CD4-positive, alpha-beta T cell treated with Interleukin-6 for 4 hours (primary cell): ENCODE measurements around the gene MRTFB.

Experiments used
- DNase-seq: peaks from one replicate; pipeline ENCODE4 v3.0.0-alpha.2; 2020; ENCODE audit warnings: mixed read lengths

MRTFB gene

GRCh38 chr16:14292051-14292825 is 221.1 kb downstream of the MRTFB start:
- no peak for DNase-seq

DNA sequence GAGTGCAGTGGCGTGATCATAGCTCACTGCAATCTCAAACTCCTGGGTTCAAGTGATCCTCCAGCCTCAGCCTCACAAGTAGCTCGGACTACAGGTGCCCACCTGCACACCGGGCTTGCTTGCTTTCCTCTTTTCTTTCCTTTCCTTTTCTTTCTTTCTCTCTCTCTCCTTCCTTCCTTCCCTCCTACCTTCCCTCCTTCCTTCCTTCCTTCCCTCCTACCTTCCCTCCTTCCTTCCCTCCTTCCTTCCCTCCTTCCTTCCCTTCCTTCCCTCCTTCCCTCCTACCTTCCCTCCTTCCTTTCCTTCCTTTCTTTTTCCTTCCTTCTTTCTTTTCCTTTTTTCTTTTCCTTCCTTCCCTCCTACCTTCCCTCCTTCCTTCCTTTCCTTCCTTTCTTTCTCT is 225.5 kb downstream of the MRTFB start:
- DNase-seq: no peak

DNA sequence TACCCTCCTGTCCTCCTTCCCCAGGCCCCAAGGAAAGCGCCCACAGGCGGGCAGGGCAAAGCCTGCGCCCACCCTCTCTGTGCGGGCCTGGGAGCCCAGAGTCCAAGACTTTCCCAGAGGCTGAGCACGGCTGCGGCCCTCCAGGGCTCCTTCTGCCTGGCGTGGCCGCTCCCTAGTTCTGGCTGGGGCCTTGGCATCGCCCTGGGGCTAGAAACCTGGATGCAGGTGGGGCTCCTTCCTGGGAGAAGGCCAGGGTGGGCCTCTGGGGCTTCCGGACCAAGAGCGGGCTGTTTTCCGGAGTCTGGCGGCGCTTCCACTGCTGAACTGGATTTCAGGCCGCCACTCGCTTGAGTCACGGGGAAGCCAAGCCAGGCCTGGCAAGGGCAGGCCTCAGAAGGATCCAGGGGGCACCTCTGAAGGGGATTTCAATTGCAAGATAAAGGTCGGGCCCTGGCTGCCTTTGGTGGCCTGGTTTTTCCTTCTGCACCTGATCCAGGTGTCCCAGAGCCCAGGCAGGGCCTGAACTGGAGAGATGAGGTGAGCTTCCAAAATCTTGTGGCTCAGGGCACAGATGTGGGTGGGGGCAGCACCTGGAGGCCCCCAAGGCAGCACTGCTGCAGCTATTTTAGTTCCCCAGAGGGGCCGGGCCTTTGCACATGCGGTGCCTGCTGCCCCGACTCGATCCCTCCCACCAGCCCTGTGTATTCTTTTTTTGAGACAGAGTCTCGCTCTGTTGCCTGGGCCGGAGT is 227.4 kb downstream of the MRTFB start:
- no peak for DNase-seq

DNA sequence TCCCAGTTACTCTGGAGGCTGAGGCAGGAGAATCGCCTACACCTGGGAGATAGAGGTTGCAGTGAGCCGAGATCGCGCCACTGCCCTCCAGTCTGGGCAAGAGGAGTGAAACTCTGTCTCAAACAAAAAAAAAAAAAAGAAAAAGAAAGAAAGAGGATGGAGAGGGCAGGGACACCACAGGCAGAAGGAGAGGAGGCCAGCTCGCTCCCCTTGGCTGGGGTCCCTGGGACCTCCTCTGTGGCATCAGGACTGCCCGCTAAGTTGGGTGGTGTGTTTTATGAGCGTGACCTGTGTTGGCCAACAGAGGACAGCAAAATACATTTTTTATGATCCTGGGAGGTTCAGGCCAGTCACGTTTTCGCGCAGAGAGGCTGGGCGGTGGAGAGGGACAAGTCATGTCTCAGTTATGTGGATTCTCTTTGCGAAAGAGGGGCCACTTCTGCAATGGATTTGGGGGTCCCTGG is 229.6 kb downstream of the MRTFB start:
- peak; percentile 54 for DNase-seq

- peak; percentile 28 for DNase-seq
Measured at GRCh38 chr16:14301169-14302030, 230.3 kb downstream of the MRTFB start.

DNA sequence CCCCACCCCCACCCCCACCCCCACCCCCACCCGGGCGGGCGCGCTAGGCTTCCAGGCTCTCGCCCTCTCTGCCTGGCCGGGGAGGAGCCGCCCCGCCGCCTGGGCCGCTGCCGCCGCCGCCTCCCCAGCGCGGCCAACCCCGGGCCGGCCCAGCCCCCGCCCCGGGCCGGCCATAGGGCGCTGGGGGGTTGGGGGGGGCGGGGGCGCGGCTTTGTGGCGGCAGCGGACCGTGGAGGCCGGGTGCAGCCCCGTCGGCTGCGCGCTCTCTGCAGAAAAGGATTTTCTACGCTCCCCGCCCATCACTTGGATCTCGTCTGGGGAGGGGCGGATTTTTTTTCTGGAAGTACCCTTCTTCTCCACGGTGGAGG is 230.9 kb downstream of the MRTFB start:
- peak; percentile 30 for DNase-seq

DNA sequence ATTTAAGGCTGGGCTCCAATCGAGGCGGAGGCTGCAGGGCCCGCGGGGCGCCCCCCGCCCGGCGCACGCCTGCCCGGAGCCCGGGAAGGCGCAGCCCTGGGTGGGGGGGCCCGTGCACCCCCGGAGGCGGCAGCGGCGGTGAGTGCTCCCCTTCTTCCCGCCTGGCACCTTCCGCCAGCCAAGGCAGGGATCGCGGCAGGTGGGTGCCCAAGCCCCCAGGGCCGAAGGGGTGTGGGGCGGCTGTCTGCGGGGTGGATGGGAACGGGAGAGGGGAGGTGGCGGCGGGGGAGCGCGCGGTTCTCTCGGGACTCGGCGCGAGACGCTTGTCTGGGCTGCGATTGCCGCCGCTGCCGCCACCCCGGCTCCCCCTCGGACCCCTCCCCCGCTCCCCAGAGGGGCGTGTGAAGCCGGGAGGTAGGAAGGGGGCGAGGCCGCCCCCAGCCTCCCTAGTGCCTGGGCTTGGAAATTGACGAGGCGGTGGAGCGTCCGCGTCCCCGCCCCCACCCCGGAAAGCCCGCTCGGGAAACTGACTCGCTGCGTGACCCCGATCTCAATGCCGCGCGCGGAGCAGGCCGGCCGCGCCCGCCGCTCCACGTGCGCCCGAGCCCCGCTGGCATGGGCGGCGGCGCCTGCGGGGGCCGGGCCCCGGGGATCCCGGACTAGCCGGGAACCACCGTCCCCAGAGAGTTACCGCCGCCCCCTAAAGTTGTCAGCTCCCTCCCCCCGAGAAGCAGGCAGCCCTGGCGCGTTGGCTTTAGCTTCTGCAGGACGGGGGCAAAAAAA is 231.5 kb downstream of the MRTFB start:
- peak; percentile 43 for DNase-seq

DNA sequence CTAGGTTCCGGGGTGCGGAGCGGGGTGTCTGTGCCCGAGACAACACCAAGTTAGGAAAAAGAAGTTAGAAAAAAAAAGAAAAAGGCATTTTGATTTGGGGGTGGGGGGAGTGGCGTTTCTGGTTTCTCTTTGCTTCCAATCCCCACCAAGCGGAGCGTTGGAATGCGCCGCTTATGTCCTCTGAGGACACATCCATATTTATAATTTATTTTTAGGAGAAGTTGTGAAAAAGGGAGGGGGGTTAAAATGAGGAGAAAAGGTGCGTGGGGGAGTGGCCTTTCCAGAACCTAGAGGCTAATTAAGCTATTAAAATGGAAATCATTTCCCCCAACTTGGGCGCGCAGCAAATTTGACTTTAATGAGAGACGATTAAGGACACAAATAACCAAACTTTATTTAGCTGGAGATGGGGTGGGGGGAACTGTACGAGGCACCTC is 232.1 kb downstream of the MRTFB start:
- DNase-seq: no peak

DNA sequence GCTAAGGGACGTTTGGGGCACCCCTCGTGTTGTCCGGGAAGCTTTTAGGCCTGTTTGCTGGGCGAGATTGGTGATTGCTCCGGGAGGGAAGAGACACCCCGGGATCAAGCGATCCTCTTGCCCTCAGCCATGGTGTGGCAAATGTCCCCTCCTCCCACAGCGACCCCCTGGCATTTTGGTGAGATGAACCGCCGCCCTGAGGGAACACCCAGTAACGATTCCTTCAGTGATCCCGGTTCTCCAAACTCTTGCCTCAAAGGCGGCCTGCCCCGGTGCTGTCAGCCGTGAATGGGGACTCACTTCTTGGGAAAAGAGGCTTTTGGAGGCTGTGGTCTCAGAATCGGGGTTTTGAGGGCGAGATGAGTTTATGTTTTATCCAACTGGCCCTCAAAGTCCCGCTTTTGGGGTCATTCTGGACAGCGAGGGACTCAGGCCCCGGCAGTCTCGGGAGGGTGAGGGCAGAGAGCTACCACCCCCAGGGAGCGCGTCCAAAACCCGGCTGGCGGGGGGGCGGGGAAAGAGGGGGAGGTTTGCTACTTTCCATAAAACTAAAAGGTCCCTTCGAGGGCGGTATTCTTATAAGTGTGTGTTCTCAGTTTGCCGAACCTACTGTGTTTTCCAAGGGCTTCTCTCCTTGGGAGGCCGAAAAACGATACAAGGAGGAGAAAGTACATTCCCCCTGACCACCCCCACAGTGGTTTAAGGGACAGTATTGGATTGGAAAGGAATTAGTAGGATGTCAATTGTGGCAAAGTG is 232.7 kb downstream of the MRTFB start:
- DNase-seq: no peak

DNA sequence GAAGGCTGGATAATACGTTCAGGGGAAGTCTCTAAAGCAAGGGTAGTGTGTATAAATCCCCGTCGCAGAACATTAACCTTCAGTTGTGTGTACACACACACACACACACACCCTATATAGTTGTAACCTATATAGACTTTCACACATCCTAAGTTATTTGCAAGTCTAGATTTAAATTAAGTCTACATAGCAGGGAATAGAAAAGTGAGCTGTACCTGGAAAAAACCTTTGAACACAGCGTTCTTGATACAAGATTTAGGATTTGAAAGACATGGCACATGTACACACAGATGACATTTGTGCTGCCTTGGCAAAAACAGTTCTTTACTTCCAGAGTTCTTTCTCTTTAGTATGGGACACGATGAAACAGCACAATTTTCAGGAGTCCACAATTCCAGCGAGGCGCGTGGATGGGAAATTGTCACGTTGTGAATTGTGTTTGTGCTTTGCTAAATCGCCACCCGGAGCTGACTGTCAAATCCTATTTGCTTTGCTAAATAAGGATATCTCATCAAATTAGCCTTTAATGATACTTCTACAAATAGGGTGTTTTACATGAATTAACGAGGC is 233.9 kb downstream of the MRTFB start:
- no peak for DNase-seq

DNA sequence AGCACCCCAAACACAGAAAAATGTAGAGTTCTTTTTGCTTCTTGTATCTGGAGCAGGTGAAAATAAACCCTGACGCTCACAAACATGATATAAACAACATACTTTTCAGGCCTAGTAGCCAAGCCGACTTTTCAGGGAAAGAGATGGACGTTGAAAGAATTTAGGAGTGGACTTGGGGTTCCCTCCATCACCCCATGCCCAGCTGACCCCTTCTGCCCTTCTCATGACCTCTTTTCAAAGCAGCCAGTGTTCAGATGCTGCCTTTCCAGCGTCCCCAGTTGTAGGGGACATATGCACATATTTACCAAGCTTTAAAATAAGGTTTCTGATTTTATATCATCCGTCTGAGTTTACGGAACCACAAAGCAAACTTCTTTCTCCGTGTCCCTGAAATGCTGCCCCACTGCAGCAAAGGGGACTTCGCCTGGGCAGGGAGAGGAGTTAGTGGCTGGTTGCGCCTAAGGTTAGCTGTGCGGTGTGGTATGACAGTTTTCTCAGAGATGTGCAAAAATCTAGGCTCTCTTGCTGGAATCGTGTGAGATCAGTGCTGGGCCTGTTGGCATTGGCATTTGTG is 235.5 kb downstream of the MRTFB start:
- DNase-seq: no peak

- no peak for DNase-seq
Measured at GRCh38 chr16:14307059-14307526, 236.0 kb downstream of the MRTFB start.

DNA sequence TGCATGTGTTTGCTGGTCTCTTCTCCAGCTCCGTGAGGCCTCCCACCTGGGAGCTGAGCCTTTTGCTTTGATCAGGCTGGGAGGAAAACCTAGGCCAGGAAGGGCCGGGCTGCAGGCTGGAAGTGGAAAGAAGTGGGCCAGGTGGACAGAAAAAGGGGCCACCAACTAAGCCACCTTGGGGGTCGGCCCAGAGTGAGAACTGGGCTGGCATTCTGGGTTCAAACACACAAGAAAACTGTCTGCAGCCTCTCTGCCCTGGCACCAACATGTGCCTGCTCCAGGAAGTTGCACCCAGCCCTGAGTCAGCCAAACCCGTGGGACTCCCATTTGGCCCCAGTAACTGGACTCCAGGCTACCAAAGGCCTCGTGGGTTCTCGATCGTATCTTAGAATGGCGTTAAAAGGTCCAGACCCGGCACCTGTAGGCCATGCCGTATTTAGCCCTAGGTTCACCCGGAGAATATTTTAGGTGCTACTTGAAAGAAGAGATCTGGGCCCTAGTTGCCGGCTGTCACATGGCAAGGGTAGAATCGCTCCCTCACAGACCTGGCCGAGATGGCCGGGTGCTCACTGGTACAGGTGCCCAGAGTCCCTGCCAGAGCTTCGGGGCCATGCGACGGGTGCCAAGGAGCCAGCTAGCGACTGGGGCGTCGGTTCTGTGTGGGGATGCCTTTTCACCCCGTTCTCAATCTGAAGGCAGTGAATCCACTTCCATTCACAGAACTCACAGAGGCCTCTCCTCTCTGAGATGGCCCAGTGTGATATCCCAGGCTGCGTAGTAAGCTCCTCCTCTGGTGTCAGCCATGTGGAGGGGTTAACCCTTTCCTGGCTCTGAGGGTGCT is 236.6 kb downstream of the MRTFB start:
- DNase-seq: peak; percentile 38

DNA sequence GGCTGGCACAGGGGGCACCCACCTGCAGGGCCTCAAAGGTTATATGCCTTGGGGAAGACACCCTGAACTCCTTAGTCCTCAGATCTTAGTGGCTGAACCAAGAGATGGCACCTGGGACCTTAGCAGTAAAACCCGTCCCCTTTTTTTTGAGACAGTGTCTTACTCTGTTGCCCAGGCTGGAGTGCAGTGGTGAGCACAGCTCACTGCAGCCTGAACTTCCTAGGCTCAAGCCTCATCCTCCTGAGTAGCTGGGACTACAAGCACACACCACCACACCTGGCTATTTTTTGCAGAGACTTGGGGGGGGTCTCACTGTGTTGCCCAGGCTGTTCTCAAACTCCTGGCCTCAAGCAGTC is 237.2 kb downstream of the MRTFB start:
- no peak for DNase-seq

- peak; percentile 62 for DNase-seq
Measured at GRCh38 chr16:14309001-14309886, 238.1 kb downstream of the MRTFB start.

GRCh38 chr16:14309906-14310305 is 238.8 kb downstream of the MRTFB start:
- DNase-seq: no peak

GRCh38 chr16:14310519-14310991 is 239.4 kb downstream of the MRTFB start:
- DNase-seq: no peak

GRCh38 chr16:14314116-14314515 is 243.0 kb downstream of the MRTFB start:
- no peak for DNase-seq
